Measurements from ENCODE around the gene NFIB. TPM values are rescaled to one million over a fixed set of nuclear protein-coding genes. Genes with fewer than 3 reads are reported as not detected.

Gene NFIB
- total and polyA plus RNA-seq, 2 of the 13 experiments (the other 11 are each of a cell fraction or from before 2014, with no cell fraction given): 0.98 to 4.6 TPM

DNA sequence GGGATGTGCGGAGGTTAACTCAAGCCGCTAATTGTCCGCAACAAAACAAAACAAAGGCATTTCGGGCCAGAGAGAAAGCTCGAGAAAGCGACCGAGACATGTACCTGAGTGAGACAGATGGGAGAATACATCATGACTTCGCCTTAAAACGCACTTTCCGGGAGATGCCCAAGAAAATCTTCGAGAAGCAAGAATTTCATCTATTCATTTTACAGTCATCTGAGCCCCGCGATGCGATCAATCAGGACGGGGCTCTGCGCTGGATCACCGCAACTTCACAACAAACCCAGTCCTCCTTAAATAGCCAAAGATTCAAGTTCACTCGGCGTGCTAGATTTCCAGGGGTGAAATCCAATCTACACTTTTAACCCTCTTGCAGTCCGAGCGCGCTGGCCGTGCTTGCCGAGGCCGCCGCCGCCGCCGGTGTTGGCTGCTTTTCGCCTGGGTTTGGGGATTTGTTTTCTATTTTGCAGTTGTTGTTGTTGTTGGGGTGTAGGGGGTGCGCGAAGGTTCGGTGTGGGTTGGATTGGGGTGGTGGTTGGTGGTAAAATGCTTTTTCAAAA, 482 bp downstream of the NFIB start (continued):
- TF ChIP-seq SAP130 (CRISPR knock-in tag; IDR thresholded peaks at IDR 0.05; ENCODE audit: low read depth) (0 out of 2 replicates have a peak, but pooled peaks have one; percentile 15), ASH2L (IDR thresholded peaks at IDR 0.05; ENCODE audit: insufficient read length, low read depth, low read length) (peak; percentile 52)
- TF ChIP-seq, protein P1, sequence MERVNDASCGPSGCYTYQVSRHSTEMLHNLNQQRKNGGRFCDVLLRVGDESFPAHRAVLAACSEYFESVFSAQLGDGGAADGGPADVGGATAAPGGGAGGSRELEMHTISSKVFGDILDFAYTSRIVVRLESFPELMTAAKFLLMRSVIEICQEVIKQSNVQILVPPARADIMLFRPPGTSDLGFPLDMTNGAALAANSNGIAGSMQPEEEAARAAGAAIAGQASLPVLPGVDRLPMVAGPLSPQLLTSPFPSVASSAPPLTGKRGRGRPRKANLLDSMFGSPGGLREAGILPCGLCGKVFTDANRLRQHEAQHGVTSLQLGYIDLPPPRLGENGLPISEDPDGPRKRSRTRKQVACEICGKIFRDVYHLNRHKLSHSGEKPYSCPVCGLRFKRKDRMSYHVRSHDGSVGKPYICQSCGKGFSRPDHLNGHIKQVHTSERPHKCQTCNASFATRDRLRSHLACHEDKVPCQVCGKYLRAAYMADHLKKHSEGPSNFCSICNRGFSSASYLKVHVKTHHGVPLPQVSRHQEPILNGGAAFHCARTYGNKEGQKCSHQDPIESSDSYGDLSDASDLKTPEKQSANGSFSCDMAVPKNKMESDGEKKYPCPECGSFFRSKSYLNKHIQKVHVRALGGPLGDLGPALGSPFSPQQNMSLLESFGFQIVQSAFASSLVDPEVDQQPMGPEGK (CRISPR knock-in tag; IDR thresholded peaks at IDR 0.05): peak; percentile 23; the same call in 1 of the 2 replicates
- TF ChIP-seq, protein P2, sequence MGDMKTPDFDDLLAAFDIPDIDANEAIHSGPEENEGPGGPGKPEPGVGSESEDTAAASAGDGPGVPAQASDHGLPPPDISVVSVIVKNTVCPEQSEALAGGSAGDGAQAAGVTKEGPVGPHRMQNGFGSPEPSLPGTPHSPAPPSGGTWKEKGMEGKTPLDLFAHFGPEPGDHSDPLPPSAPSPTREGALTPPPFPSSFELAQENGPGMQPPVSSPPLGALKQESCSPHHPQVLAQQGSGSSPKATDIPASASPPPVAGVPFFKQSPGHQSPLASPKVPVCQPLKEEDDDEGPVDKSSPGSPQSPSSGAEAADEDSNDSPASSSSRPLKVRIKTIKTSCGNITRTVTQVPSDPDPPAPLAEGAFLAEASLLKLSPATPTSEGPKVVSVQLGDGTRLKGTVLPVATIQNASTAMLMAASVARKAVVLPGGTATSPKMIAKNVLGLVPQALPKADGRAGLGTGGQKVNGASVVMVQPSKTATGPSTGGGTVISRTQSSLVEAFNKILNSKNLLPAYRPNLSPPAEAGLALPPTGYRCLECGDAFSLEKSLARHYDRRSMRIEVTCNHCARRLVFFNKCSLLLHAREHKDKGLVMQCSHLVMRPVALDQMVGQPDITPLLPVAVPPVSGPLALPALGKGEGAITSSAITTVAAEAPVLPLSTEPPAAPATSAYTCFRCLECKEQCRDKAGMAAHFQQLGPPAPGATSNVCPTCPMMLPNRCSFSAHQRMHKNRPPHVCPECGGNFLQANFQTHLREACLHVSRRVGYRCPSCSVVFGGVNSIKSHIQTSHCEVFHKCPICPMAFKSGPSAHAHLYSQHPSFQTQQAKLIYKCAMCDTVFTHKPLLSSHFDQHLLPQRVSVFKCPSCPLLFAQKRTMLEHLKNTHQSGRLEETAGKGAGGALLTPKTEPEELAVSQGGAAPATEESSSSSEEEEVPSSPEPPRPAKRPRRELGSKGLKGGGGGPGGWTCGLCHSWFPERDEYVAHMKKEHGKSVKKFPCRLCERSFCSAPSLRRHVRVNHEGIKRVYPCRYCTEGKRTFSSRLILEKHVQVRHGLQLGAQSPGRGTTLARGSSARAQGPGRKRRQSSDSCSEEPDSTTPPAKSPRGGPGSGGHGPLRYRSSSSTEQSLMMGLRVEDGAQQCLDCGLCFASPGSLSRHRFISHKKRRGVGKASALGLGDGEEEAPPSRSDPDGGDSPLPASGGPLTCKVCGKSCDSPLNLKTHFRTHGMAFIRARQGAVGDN (CRISPR knock-in tag; IDR thresholded peaks at IDR 0.05): 0 out of 2 replicates have a peak, but pooled peaks have one; percentile 7
- TF ChIP-seq, protein P3, sequence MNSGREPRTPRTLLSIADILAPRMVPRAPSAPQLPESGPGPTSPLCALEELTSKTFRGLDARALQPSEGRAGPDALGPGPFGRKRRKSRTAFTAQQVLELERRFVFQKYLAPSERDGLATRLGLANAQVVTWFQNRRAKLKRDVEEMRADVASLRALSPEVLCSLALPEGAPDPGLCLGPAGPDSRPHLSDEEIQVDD (CRISPR knock-in tag; IDR thresholded peaks at IDR 0.05; ENCODE audit: borderline replicate concordance): no peak

Measured in HepG2 (cell line).